Measurements from ENCODE around the gene ARNT2. TPM values are rescaled to one million over a fixed set of nuclear protein-coding genes. Genes with fewer than 3 reads are reported as not detected.
"Not testable (repeated sequence)": the region's sequence is repeated elsewhere in the genome, so short reads cannot be mapped to it uniquely, and the experiment has no call there.

The ARNT2 gene
- total and polyA plus RNA-seq, 5 donors: 3.6 to 15.9 (median 7.2) TPM

- no peak for ATAC-seq
- intact Hi-C loops (cut with DNase I): no loop called here
- 88% methylated on average over 7 of the region's 7 CpGs for WGBS
Observed at GRCh38 chr15:80641384-80641783, 237.2 kb downstream of the ARNT2 start.

DNA sequence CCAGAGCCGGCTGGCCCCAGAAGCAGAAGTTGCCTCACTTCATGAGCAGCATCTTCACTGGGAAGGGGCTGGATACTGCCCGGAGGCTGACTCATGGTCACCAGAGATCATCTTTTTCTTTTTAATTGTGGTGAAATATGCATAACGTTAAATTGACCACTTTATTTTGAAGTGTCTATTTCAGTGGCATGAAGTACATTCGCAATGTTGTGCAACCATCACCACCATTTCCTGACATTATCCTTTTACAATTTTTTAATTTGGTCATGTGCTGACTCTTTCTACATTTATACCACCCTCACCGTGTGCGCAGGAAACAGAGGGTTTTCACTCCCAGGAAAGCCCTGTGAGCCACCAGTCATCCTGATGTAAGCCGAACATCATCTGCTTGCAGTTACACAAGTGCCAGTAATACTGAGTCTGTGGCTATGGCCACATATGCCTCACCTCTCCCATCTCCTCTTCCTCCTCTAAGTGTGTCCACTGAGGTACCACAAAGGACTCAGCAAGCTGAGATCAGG is 239.3 kb downstream of the ARNT2 start:
- intact Hi-C loops (cut with DNase I): no loop called here
- WGBS: 62% methylated on average over 7 of the region's 7 CpGs
- ATAC-seq: no peak

More at GRCh38 chr15:80641384-80641783, 237.2 kb downstream of the ARNT2 start:
- Histone ChIP-seq H3K9me3 (ENCODE audit: control insufficient read depth, low read length) (no peaks in the 10 kb centered on the region), H3K27ac (ENCODE audit: low read length) (no peak overlapping the region), H3K4me3 (ENCODE audit: low read length) (no peak overlapping the region), H3K4me1 (ENCODE audit: control insufficient read depth, insufficient read depth, low read length) (no peaks in the 10 kb centered on the region), H3K27me3 (ENCODE audit: control insufficient read depth, insufficient read depth) (no peaks in the 10 kb centered on the region)
- DNase-seq: no peak

GRCh38 chr15:80645494-80646065 is 241.4 kb downstream of the ARNT2 start:
- H3K9me3 ChIP-seq (ENCODE audit: control insufficient read depth, low read length): no peaks in the 10 kb centered on the region
- H3K27me3 ChIP-seq (ENCODE audit: control insufficient read depth, insufficient read depth): no peaks in the 10 kb centered on the region
- no peak overlapping the region for H3K4me3 ChIP-seq (ENCODE audit: low read length)
- ATAC-seq (no peak), DNase-seq (no peak)
- intact Hi-C loops (cut with DNase I): no loop called here
- no peak overlapping the region for H3K27ac ChIP-seq (ENCODE audit: low read length)
- 56% methylated on average over 4 of the region's 4 CpGs for WGBS
- H3K4me1 ChIP-seq (ENCODE audit: control insufficient read depth, insufficient read depth, low read length): no peaks in the 10 kb centered on the region

More for the DNA sequence above, 239.3 kb downstream of the ARNT2 start:
- no peak for DNase-seq
- Histone ChIP-seq H3K27me3 (ENCODE audit: control insufficient read depth, insufficient read depth) (no peaks in the 10 kb centered on the region), H3K4me1 (ENCODE audit: control insufficient read depth, insufficient read depth, low read length) (no peaks in the 10 kb centered on the region), H3K27ac (ENCODE audit: low read length) (no peak overlapping the region), H3K4me3 (ENCODE audit: low read length) (no peak overlapping the region), H3K9me3 (ENCODE audit: control insufficient read depth, low read length) (no peaks in the 10 kb centered on the region)

DNA sequence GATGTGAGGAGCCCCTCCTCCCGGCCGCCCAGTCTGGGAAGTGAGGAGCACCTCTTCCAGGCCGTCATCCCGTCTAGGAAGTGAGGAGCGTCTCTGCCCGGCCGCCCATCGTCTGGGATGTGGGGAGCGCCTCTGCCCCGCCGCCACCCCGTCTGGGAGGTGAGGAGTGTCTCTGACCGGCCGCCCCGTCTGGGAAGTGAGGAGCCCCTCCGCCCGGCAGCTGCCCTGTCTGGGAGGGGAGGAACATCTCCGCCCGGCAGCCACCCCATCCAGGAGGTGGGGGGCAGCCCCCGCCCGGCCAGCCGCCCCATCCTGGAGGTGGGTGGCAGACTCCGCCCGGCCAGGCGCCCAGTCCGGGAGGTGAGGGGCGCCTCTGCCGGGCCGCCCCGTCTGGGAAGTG is 243.2 kb downstream of the ARNT2 start:
- H3K27me3 ChIP-seq (ENCODE audit: control insufficient read depth, insufficient read depth); intact Hi-C loops (cut with DNase I); H3K4me3 ChIP-seq (ENCODE audit: low read length); ATAC-seq; H3K9me3 ChIP-seq (ENCODE audit: control insufficient read depth, low read length); H3K27ac ChIP-seq (ENCODE audit: low read length); H3K4me1 ChIP-seq (ENCODE audit: control insufficient read depth, insufficient read depth, low read length): not testable (repeated sequence)
- DNase-seq: peak in 1 of 3 donors; percentile 59
- 97% methylated on average over 30 of the region's 30 CpGs for WGBS

Small RNAs within 50 kb of the gene (microRNA-seq; reads per million reads assigned to microRNA genes)
- 0 reads per million in 2 donors for gene MIR5572

Other genes with a start within 250 kb of the ARNT2 start
- 1 to 10 TPM in 1 of 4 donors, under 1 TPM in 3; 0.29 to 3.9 (median 0.59) TPM for gene CTXND1, start 152.2 kb upstream of the ARNT2 start, total RNA-seq
- 0.43 TPM for gene CTXND1, start 152.2 kb upstream of the ARNT2 start, polyA plus RNA-seq

Measured in right cardiac atrium (tissue), 5 donors.